OCI-LY3 (cell line): Measurements from ENCODE around the gene CYP24A1.

Source experiments
- H2AFZ ChIP-seq: fragments of 200-600, 300-600 bp; shearing (Covaris generic); 2 replicates; pipeline ENCODE4 v1.6.0; 2014; ENCODE audit warnings: antibody characterized with exemption, low read depth, low read length
- H3K27ac ChIP-seq: fragments of 200-600, 300-600 bp; sonication (generic); 2 replicates; pipeline ENCODE4 v1.5.1; 2014; ENCODE audit warnings: mild to moderate bottlenecking, low read length, moderate library complexity, mixed read lengths
- H3K27me3 ChIP-seq: fragments of 200-600, 300-600 bp; sonication (generic); 2 replicates; pipeline ENCODE4 v1.6.1; 2014; ENCODE audit warnings: low read depth, low read length, mixed read lengths
- H3K36me3 ChIP-seq: fragments of 200-600, 300-600 bp; sonication (generic); replicated peaks from 2 replicates; pipeline ENCODE3; 2014; ENCODE audit warnings: low read depth, low read length, mixed read lengths
- H3K4me1 ChIP-seq: fragments of 300-600, 200-600 bp; sonication (generic); 2 replicates; pipeline ENCODE4 v1.6.1; 2014; ENCODE audit warnings: low read length, mixed read lengths
- H3K4me2 ChIP-seq: fragments of 200-600, 300-600 bp; sonication (generic); 2 replicates; pipeline ENCODE4 v1.6.1; 2014; ENCODE audit warnings: low read length, mixed read lengths
- H3K4me3 ChIP-seq: fragments of 300-600, 200-600 bp; sonication (generic); 2 replicates; pipeline ENCODE4 v1.5.1; 2014; ENCODE audit warnings: antibody characterized with exemption, mild to moderate bottlenecking, low read length, moderate library complexity
- H3K79me2 ChIP-seq: fragments of 300-600, 200-600 bp; shearing (Covaris generic); 2 replicates; pipeline ENCODE4 v1.6.1; 2014; ENCODE audit warnings: mild to moderate bottlenecking, low read length, mixed read lengths
- H3K9ac ChIP-seq: fragments of 300-600, 200-600 bp; shearing (Covaris generic); 2 replicates; pipeline ENCODE4 v1.6.0; 2014; ENCODE audit warnings: mild to moderate bottlenecking, low read length, moderate library complexity
- H3K9me3 ChIP-seq: fragments of 200-600, 300-600 bp; shearing (Covaris generic); 2 replicates; pipeline ENCODE4 v1.6.1; 2014; ENCODE audit warnings: low read length, mixed read lengths; ENCODE audit not compliant: insufficient read depth
- H4K20me1 ChIP-seq: fragments of 200-600, 300-600 bp; sonication (generic); 2 replicates; pipeline ENCODE4 v1.6.1; 2016; ENCODE audit warnings: low read length, mixed read lengths; ENCODE audit not compliant: insufficient read depth
- CTCF ChIP-seq: fragments of 200-600, 300-600 bp; sonication (generic); IDR thresholded peaks from 2 replicates; pipeline ENCODE4 v1.5.1; 2014; ENCODE audit warnings: antibody characterized with exemption, low read length, low read depth
- EZH2phosphoT487 ChIP-seq: fragments of 200-600 bp; shearing (Covaris generic); IDR thresholded peaks from 2 replicates; pipeline ENCODE4 v1.6.1; 2018; ENCODE audit warnings: antibody characterized with exemption, mixed run types, low read depth

CYP24A1 gene

GRCh38 chr20:54215157-54215789 lies 41.5 kb upstream of the CYP24A1 start:
- H3K9me3 ChIP-seq, result no peaks in the 10 kb centered on the region
- no peak overlapping the region for H2AFZ ChIP-seq
- no peak overlapping the region for H3K9ac ChIP-seq
- no peaks in the 10 kb centered on the region for H3K27me3 ChIP-seq
- peaks cover 37% of the 10 kb centered on the region for H3K79me2 ChIP-seq
- H3K4me1 ChIP-seq, result no peaks in the 10 kb centered on the region
- H3K4me3 ChIP-seq, result no peak overlapping the region
- peaks cover 8% of the 10 kb centered on the region; the same call in 1 of the 2 replicates for H4K20me1 ChIP-seq
- TF ChIP-seq EZH2phosphoT487, result no peak
- no peak for TF ChIP-seq CTCF
- H3K36me3 ChIP-seq, result peaks cover 48% of the 10 kb centered on the region
- H3K27ac ChIP-seq, result no peak overlapping the region
- H3K4me2 ChIP-seq, result no peak overlapping the region

- H3K27me3 ChIP-seq, result no peaks in the 10 kb centered on the region
- H3K4me1 ChIP-seq, result peaks cover 4% of the 10 kb centered on the region; the same call in 1 of the 2 replicates
- no peak overlapping the region for H3K27ac ChIP-seq
- H4K20me1 ChIP-seq, result peaks cover 12% of the 10 kb centered on the region; the same call in 1 of the 2 replicates
- H3K79me2 ChIP-seq, result peaks cover 44% of the 10 kb centered on the region
- TF ChIP-seq EZH2phosphoT487 (no peak), CTCF (no peak)
- H3K4me2 ChIP-seq, result no peak overlapping the region
- peaks cover 48% of the 10 kb centered on the region for H3K36me3 ChIP-seq
- H2AFZ ChIP-seq, result no peak overlapping the region
- H3K9ac ChIP-seq, result no peak overlapping the region
- H3K9me3 ChIP-seq, result no peaks in the 10 kb centered on the region
- no peak overlapping the region for H3K4me3 ChIP-seq
Measured at GRCh38 chr20:54214566-54214965, 40.8 kb upstream of the CYP24A1 start.

- no peak overlapping the region for H3K9ac ChIP-seq
- H3K79me2 ChIP-seq, result peaks cover 61% of the 10 kb centered on the region
- H3K27me3 ChIP-seq, result no peaks in the 10 kb centered on the region
- no peak overlapping the region for H2AFZ ChIP-seq
- no peak overlapping the region for H3K4me2 ChIP-seq
- peaks cover 12% of the 10 kb centered on the region; the same call in 1 of the 2 replicates for H4K20me1 ChIP-seq
- H3K9me3 ChIP-seq, result no peaks in the 10 kb centered on the region
- H3K27ac ChIP-seq, result no peak overlapping the region
- H3K4me1 ChIP-seq, result peaks cover 13% of the 10 kb centered on the region
- TF ChIP-seq EZH2phosphoT487 (no peak), CTCF (no peak)
- H3K4me3 ChIP-seq, result no peak overlapping the region
- peaks cover 48% of the 10 kb centered on the region for H3K36me3 ChIP-seq
Measured at GRCh38 chr20:54212871-54213270, 39.1 kb upstream of the CYP24A1 start.

- peaks cover 12% of the 10 kb centered on the region; the same call in 1 of the 2 replicates for H4K20me1 ChIP-seq
- no peaks in the 10 kb centered on the region for H3K9me3 ChIP-seq
- TF ChIP-seq CTCF, result no peak
- no peak for TF ChIP-seq EZH2phosphoT487
- H3K27me3 ChIP-seq, result no peaks in the 10 kb centered on the region
- H2AFZ ChIP-seq, result no peak overlapping the region
- peaks cover 13% of the 10 kb centered on the region for H3K4me1 ChIP-seq
- H3K27ac ChIP-seq, result no peak overlapping the region
- peaks cover 62% of the 10 kb centered on the region for H3K79me2 ChIP-seq
- H3K4me2 ChIP-seq, result no peak overlapping the region
- no peak overlapping the region for H3K9ac ChIP-seq
- no peak overlapping the region for H3K4me3 ChIP-seq
- H3K36me3 ChIP-seq, result peaks cover 41% of the 10 kb centered on the region
Measured at GRCh38 chr20:54212226-54212625, 38.4 kb upstream of the CYP24A1 start.
